Measurements from ENCODE around the gene CDH9.

- TF ChIP-seq GATA2 (IDR thresholded peaks at IDR 0.05; ENCODE audit: low read depth, low read length), result no peak
- no peak for TF ChIP-seq GATA3 (IDR thresholded peaks at IDR 0.05; ENCODE audit: low read depth, low read length)
Measured at GRCh38 chr5:26856238-26856637, 182.1 kb downstream of the CDH9 start.
